Astrocyte (in vitro differentiated cells and primary cell): Measurements from ENCODE around the gene PRKCI. TPM values are rescaled to one million over a fixed set of nuclear protein-coding genes. Genes with fewer than 3 reads are reported as not detected.

Experiments used
- DNase-seq: peaks from one replicate; pipeline ENCODE4 v3.0.0-alpha.2; 2010; ENCODE audit warnings: low read depth
- FAIRE-seq: peaks from 2 replicates; lab custom pipeline; 2011; peaks lifted over from hg19 to GRCh38; lab: Jason Lieb, UNC
- H2AFZ ChIP-seq: 2 replicates; pipeline ENCODE4 v1.6.0; 2012; ENCODE audit warnings: low read depth, low read length, inconsistent platforms
- H3K27ac ChIP-seq: 2 replicates; pipeline ENCODE4 v1.5.1; 2011; ENCODE audit warnings: low read depth, low read length, inconsistent platforms
- H3K27me3 ChIP-seq: 2 replicates; pipeline ENCODE4 v1.6.0; 2011; ENCODE audit warnings: low read length, inconsistent platforms; ENCODE audit not compliant: insufficient read depth
- H3K36me3 ChIP-seq: 2 replicates; pipeline ENCODE4 v1.5.1; 2011; ENCODE audit warnings: low read length, inconsistent platforms; ENCODE audit not compliant: insufficient read depth
- H3K4me1 ChIP-seq: 2 replicates; pipeline ENCODE4 v1.5.1; 2011; ENCODE audit warnings: low read length, inconsistent platforms; ENCODE audit not compliant: insufficient read depth
- H3K4me2 ChIP-seq: 2 replicates; pipeline ENCODE4 v1.6.0; 2012; ENCODE audit warnings: low read length, inconsistent platforms
- H3K4me3 ChIP-seq: 2 replicates; pipeline ENCODE4 v1.5.1; 2011; ENCODE audit warnings: low read depth, mild to moderate bottlenecking, low read length, inconsistent platforms; ENCODE audit not compliant: insufficient read depth
- H3K79me2 ChIP-seq: 2 replicates; pipeline ENCODE4 v1.6.0; 2012; ENCODE audit warnings: mild to moderate bottlenecking, low read length, inconsistent platforms; ENCODE audit not compliant: insufficient read depth
- H3K9ac ChIP-seq: 2 replicates; pipeline ENCODE4 v1.6.0; 2012; ENCODE audit warnings: mild to moderate bottlenecking, low read length, inconsistent platforms
- H3K9me3 ChIP-seq: 2 replicates; pipeline ENCODE4 v1.5.1; 2012; ENCODE audit warnings: low read depth, mild to moderate bottlenecking, low read length, inconsistent platforms; ENCODE audit not compliant: insufficient read depth
- H4K20me1 ChIP-seq: 2 replicates; pipeline ENCODE4 v1.6.0; 2012; ENCODE audit warnings: low read length, inconsistent platforms; ENCODE audit not compliant: insufficient read depth
- H3K27ac Mint-ChIP-seq: one replicate; pipeline ENCODE4 v1.8.0; 2021; ENCODE audit warnings: mild to moderate bottlenecking, mixed read lengths; ENCODE audit not compliant: unreplicated experiment
- H3K27me3 Mint-ChIP-seq: one replicate; pipeline ENCODE4 v1.8.0; 2021; ENCODE audit warnings: low read depth, mixed read lengths; ENCODE audit not compliant: unreplicated experiment
- H3K36me3 Mint-ChIP-seq: one replicate; pipeline ENCODE4 v1.8.0; 2021; ENCODE audit warnings: low read depth, mixed read lengths; ENCODE audit not compliant: unreplicated experiment
- H3K4me1 Mint-ChIP-seq: one replicate; pipeline ENCODE4 v1.8.0; 2021; ENCODE audit warnings: low read depth, mixed read lengths; ENCODE audit not compliant: unreplicated experiment
- H3K4me3 Mint-ChIP-seq: one replicate; pipeline ENCODE4 v1.8.0; 2021; ENCODE audit warnings: mild to moderate bottlenecking, moderate library complexity, mixed read lengths; ENCODE audit not compliant: unreplicated experiment
- H3K9me3 Mint-ChIP-seq: one replicate; pipeline ENCODE4 v1.8.0; 2021; ENCODE audit warnings: mild to moderate bottlenecking, mixed read lengths; ENCODE audit not compliant: unreplicated experiment
- CTCF ChIP-seq: IDR thresholded peaks from 2 replicates; pipeline ENCODE4 v1.5.1; 2011; ENCODE audit warnings: low read depth, mild to moderate bottlenecking, inconsistent platforms, low read length, moderate library complexity; ENCODE audit not compliant: insufficient read depth
- EZH2 ChIP-seq: IDR thresholded peaks from 2 replicates; pipeline ENCODE4 v1.6.1; 2012; ENCODE audit warnings: mild to moderate bottlenecking, low read length, inconsistent platforms; ENCODE audit not compliant: insufficient read depth
- total RNA-seq: library from RNA; stranded (reverse); gene quantifications from 2 replicates; pipeline ENCODE4 v1.2.1, GENCODE V29; 2021

Gene PRKCI
- total RNA-seq, 1 donor from 2014 or later: 65.2 TPM

GRCh38 chr3:170203457-170203856, 18.8 kb upstream of the PRKCI start:
- Histone ChIP-seq H3K4me1 (no peaks in the 10 kb centered on the region), H3K27ac (no peak overlapping the region), H3K4me2 (no peak overlapping the region), H3K36me3 (no peaks in the 10 kb centered on the region), H3K79me2 (no peaks in the 10 kb centered on the region), H3K27me3 (peaks cover 3% of the 10 kb centered on the region), H2AFZ (no peak overlapping the region), H3K9ac (no peak overlapping the region), H4K20me1 (no peaks in the 10 kb centered on the region), H3K4me3 (no peak overlapping the region), H3K9me3 (no peaks in the 10 kb centered on the region)
- TF ChIP-seq CTCF (no peak), EZH2 (no peak)
- no peaks in the 10 kb centered on the region for H3K36me3 Mint-ChIP-seq
- H3K4me1 Mint-ChIP-seq: no peaks in the 10 kb centered on the region
- no peak overlapping the region for H3K4me3 Mint-ChIP-seq
- H3K27me3 Mint-ChIP-seq: no peaks in the 10 kb centered on the region
- no peak overlapping the region for H3K27ac Mint-ChIP-seq
- DNase-seq: no peak
- FAIRE-seq: no peak
- H3K9me3 Mint-ChIP-seq: no peaks in the 10 kb centered on the region

GRCh38 chr3:170204023-170204472, 18.2 kb upstream of the PRKCI start:
- no peak overlapping the region for H3K4me3 ChIP-seq

More at GRCh38 chr3:170204023-170204472, 18.2 kb upstream of the PRKCI start:
- TF ChIP-seq EZH2: no peak
- TF ChIP-seq CTCF: no peak
- no peaks in the 10 kb centered on the region for H3K36me3 ChIP-seq
- H3K27ac ChIP-seq: no peak overlapping the region
- no peaks in the 10 kb centered on the region for H3K79me2 ChIP-seq
- H4K20me1 ChIP-seq: no peaks in the 10 kb centered on the region
- Mint-ChIP-seq H3K27me3 (no peaks in the 10 kb centered on the region), H3K4me1 (no peaks in the 10 kb centered on the region), H3K27ac (no peak overlapping the region), H3K4me3 (no peak overlapping the region), H3K36me3 (no peaks in the 10 kb centered on the region), H3K9me3 (no peaks in the 10 kb centered on the region)
- H2AFZ ChIP-seq: no peak overlapping the region
- no peak overlapping the region for H3K9ac ChIP-seq
- H3K9me3 ChIP-seq: no peaks in the 10 kb centered on the region
- DNase-seq (no peak), FAIRE-seq (no peak)
- no peaks in the 10 kb centered on the region for H3K4me1 ChIP-seq
- peaks cover 3% of the 10 kb centered on the region for H3K27me3 ChIP-seq
- no peak overlapping the region for H3K4me2 ChIP-seq
